ENCODE results near the gene ABHD17B. TPM values are rescaled to one million over a fixed set of nuclear protein-coding genes. Genes with fewer than 3 reads are reported as not detected.

ABHD17B gene
- total and polyA plus RNA-seq, 2 donors (not counting 1 experiment from before 2014, with no cell fraction given), result 14.6 to 20.6 TPM

DNA sequence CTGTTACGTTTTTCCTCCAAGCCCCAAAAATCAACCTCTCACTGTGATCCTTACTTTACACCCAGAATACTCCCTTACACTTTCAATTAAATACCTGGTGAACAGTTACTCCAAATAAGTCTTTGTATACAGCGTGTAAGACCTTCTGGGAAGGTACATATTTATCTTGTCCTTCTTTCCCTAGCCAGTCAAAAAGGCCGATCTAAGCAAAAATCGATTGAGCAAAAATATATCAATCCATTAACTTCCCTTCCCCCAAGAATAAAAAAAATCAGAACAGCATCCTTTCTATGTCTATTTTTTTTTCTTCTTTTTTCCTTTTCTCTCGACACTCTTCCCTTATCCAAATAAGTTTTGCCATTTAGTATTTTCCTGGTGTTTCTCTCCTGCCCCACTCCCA is 71.3 kb downstream of the ABHD17B start:
- no peak for TF ChIP-seq EZH2 (IDR thresholded peaks at IDR 0.05; ENCODE audit: low read length, missing control alignments)
- TF ChIP-seq, protein P1, sequence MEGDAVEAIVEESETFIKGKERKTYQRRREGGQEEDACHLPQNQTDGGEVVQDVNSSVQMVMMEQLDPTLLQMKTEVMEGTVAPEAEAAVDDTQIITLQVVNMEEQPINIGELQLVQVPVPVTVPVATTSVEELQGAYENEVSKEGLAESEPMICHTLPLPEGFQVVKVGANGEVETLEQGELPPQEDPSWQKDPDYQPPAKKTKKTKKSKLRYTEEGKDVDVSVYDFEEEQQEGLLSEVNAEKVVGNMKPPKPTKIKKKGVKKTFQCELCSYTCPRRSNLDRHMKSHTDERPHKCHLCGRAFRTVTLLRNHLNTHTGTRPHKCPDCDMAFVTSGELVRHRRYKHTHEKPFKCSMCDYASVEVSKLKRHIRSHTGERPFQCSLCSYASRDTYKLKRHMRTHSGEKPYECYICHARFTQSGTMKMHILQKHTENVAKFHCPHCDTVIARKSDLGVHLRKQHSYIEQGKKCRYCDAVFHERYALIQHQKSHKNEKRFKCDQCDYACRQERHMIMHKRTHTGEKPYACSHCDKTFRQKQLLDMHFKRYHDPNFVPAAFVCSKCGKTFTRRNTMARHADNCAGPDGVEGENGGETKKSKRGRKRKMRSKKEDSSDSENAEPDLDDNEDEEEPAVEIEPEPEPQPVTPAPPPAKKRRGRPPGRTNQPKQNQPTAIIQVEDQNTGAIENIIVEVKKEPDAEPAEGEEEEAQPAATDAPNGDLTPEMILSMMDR (conservative IDR thresholded peaks at IDR 0.05 in 1 of 2, IDR thresholded peaks at IDR 0.05 in 1 of 2; ENCODE audit: low read depth in 1 of 2, low read length in 2 of 2), result no peak
- H3K79me2 ChIP-seq (ENCODE audit: control insufficient read depth, insufficient read depth, low read length), result no peaks in the 10 kb centered on the region
- no peaks in the 10 kb centered on the region for H3K27me3 ChIP-seq (ENCODE audit: control insufficient read depth, insufficient read depth, low read length)
- H2AFZ ChIP-seq (ENCODE audit: low read length), result no peak overlapping the region
- no peaks in the 10 kb centered on the region for H3K36me3 ChIP-seq (ENCODE audit: control insufficient read depth, insufficient read depth, low read length)
- H3K4me3 ChIP-seq (replicated peaks in 1 of 4; ENCODE audit: control extremely low read depth in 1 of 4, insufficient read depth in 1 of 4, low read depth in 3 of 4, low read length in 4 of 4), result no peak overlapping the region
- H4K20me1 ChIP-seq (ENCODE audit: control insufficient read depth, extremely low read depth, insufficient read depth, low read length), result no peaks in the 10 kb centered on the region
- H3K9me3 ChIP-seq (ENCODE audit: control insufficient read depth, insufficient read depth, low read depth, low read length), result no peaks in the 10 kb centered on the region
- no peak for DNase-seq (ENCODE audit: low read depth in 2 of 2)
- H3K27ac ChIP-seq (ENCODE audit: insufficient read depth, low read length), result no peak overlapping the region
- H3K4me1 ChIP-seq (ENCODE audit: control insufficient read depth, extremely low read depth, insufficient read depth, low read length), result no peaks in the 10 kb centered on the region
- no peak overlapping the region for H3K4me2 ChIP-seq (ENCODE audit: extremely low read depth, insufficient read depth, low read length)
- no peak overlapping the region for H3K9ac ChIP-seq (ENCODE audit: insufficient read depth, low read length)

DNA sequence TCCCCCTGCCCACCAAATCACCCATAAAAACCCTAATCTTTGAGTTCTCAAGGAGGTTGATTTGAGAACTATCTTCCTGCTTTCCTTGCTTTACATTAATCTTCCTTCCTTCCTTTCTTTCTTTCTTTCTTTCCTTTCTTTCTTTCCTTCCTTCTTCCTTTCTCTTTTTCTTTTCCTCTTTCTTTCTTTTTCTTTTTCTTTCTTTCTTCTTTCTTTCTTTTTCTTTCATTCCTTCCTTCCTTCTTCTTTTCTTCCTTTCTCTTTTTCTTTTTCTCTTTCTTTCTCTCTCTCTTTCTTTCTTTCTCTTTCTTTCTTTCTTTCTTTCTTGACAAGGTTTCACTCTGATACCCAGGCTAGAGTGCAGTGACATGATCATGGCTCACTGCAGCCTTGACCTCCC is 75.4 kb downstream of the ABHD17B start:
- Histone ChIP-seq H3K79me2 (ENCODE audit: control insufficient read depth, insufficient read depth, low read length) (no peaks in the 10 kb centered on the region), H3K9me3 (ENCODE audit: control insufficient read depth, insufficient read depth, low read depth, low read length) (no peaks in the 10 kb centered on the region), H3K4me2 (ENCODE audit: extremely low read depth, insufficient read depth, low read length) (no peak overlapping the region), H3K27ac (ENCODE audit: insufficient read depth, low read length) (no peak overlapping the region), H2AFZ (ENCODE audit: low read length) (no peak overlapping the region), H3K4me3 (replicated peaks in 1 of 4; ENCODE audit: control extremely low read depth in 1 of 4, insufficient read depth in 1 of 4, low read depth in 3 of 4, low read length in 4 of 4) (no peak overlapping the region), H3K27me3 (ENCODE audit: control insufficient read depth, insufficient read depth, low read length) (no peaks in the 10 kb centered on the region), H3K36me3 (ENCODE audit: control insufficient read depth, insufficient read depth, low read length) (no peaks in the 10 kb centered on the region), H3K9ac (ENCODE audit: insufficient read depth, low read length) (no peak overlapping the region), H4K20me1 (ENCODE audit: control insufficient read depth, extremely low read depth, insufficient read depth, low read length) (no peaks in the 10 kb centered on the region), H3K4me1 (ENCODE audit: control insufficient read depth, extremely low read depth, insufficient read depth, low read length) (no peaks in the 10 kb centered on the region)
- no peak for TF ChIP-seq EZH2 (IDR thresholded peaks at IDR 0.05; ENCODE audit: low read length, missing control alignments)
- TF ChIP-seq, protein P1 (conservative IDR thresholded peaks at IDR 0.05 in 1 of 2, IDR thresholded peaks at IDR 0.05 in 1 of 2; ENCODE audit: low read depth in 1 of 2, low read length in 2 of 2), result no peak
- no peak for DNase-seq (ENCODE audit: low read depth in 2 of 2)

GRCh38 chr9:71830929-71831328 is 80.1 kb downstream of the ABHD17B start:
- Histone ChIP-seq H3K36me3 (ENCODE audit: control insufficient read depth, insufficient read depth, low read length) (no peaks in the 10 kb centered on the region), H3K4me1 (ENCODE audit: control insufficient read depth, extremely low read depth, insufficient read depth, low read length) (no peaks in the 10 kb centered on the region), H2AFZ (ENCODE audit: low read length) (no peak overlapping the region), H3K27me3 (ENCODE audit: control insufficient read depth, insufficient read depth, low read length) (no peaks in the 10 kb centered on the region), H3K4me2 (ENCODE audit: extremely low read depth, insufficient read depth, low read length) (no peak overlapping the region), H3K4me3 (replicated peaks in 1 of 4; ENCODE audit: control extremely low read depth in 1 of 4, insufficient read depth in 1 of 4, low read depth in 3 of 4, low read length in 4 of 4) (no peak overlapping the region), H3K27ac (ENCODE audit: insufficient read depth, low read length) (no peak overlapping the region), H3K9me3 (ENCODE audit: control insufficient read depth, insufficient read depth, low read depth, low read length) (no peaks in the 10 kb centered on the region), H3K9ac (ENCODE audit: insufficient read depth, low read length) (no peak overlapping the region), H4K20me1 (ENCODE audit: control insufficient read depth, extremely low read depth, insufficient read depth, low read length) (no peaks in the 10 kb centered on the region), H3K79me2 (ENCODE audit: control insufficient read depth, insufficient read depth, low read length) (no peaks in the 10 kb centered on the region)
- DNase-seq (ENCODE audit: low read depth in 2 of 2), result peak in 1 of 2 donors; percentile 7
- TF ChIP-seq, protein P1 (conservative IDR thresholded peaks at IDR 0.05 in 1 of 2, IDR thresholded peaks at IDR 0.05 in 1 of 2; ENCODE audit: low read depth in 1 of 2, low read length in 2 of 2), result no peak
- no peak for TF ChIP-seq EZH2 (IDR thresholded peaks at IDR 0.05; ENCODE audit: low read length, missing control alignments)

Data from fibroblast of lung (primary cell).